Cardiac muscle cell (in vitro differentiated cells and primary cell): ENCODE measurements around the gene CHCHD3. TPM values are rescaled to one million over a fixed set of nuclear protein-coding genes. Genes with fewer than 3 reads are reported as not detected.

ENCODE experiments used
- DNase-seq, 2 donors: peaks; one replicate each; pipeline versions ENCODE4 v3.0.0 to v3.0.0-alpha.2; 2010 to 2017; ENCODE audit warnings: low read depth in 1 of 2, low spot score in 1 of 2
- H3K27ac ChIP-seq: fragments of 200-600 bp; sonication (generic); 2 replicates; pipeline ENCODE4 v1.5.1; 2016
- H3K27me3 ChIP-seq: fragments of 200-600 bp; sonication (generic); 2 replicates; pipeline ENCODE4 v1.6.0; 2016; ENCODE audit warnings: control low read depth
- H3K36me3 ChIP-seq: fragments of 200-600 bp; sonication (generic); 2 replicates; pipeline ENCODE4 v1.5.1; 2016; ENCODE audit warnings: control low read depth
- H3K4me1 ChIP-seq: fragments of 200-600 bp; sonication (generic); 2 replicates; pipeline ENCODE4 v1.8.1; 2017; ENCODE audit warnings: low read depth, mild to moderate bottlenecking, mixed run types
- H3K4me3 ChIP-seq: fragments of 200-600 bp; sonication (generic); 2 replicates; pipeline ENCODE4 v1.5.1; 2016; ENCODE audit warnings: mild to moderate bottlenecking
- H3K9me3 ChIP-seq: fragments of 200-600 bp; sonication (generic); 2 replicates; pipeline ENCODE4 v1.5.1; 2017; ENCODE audit warnings: low read depth, mild to moderate bottlenecking, control low read depth
- polyA plus RNA-seq: library from polyadenylated mRNA; unstranded; fragments of >200 nt; fragmentation: Nextera tagmentation; extraction: Ambion mirVana; gene quantifications from 2 replicates; pipeline ENCODE4 v1.2.1, GENCODE V29; 2016
- total RNA-seq: library from RNA; depleted of rRNA; stranded (reverse); fragments of >200 nt; gene quantifications from 2 replicates; pipeline ENCODE4 v1.2.3, GENCODE V29; 2016
- TF ChIP-seq, protein P1 (sequence below): IDR thresholded peaks from 2 replicates; pipeline ENCODE4 v1.5.1; 2012; ENCODE audit warnings: low read depth, mild to moderate bottlenecking, low read length

Gene CHCHD3
- total and polyA plus RNA-seq, 2 experiments from 2014 or later = 95.1 to 127 TPM

DNA sequence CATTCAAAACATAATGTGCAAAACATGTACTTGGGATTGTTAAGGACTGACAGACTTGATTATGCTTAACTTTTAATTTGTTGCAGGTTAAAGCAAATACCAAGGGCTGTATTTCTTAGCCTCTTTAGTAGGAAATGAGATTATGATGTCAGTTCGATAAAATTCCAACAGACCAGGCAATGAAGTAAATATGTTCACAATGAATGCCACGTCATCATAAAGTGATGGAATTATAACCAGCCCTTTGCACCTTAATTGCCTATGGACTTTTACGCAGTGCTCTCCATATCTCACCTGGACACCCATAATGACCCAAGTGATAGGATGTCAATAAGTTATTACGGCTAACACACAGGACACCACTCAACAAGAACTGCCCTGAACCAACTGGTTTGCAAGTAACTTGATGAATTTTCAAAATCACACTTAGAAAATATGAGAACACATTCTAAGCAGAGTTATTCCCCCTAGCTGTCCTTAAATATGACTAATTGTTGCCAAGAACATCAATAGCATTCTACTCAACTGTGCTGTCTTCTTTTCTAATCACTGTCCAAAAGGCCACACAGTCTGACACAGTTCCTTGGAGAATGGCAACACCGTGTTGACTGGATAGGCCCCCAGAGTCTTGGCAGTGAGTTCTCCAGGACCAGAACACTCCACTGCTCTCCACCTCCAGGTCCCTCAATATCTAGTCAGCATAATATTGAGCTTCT is 115.0 kb downstream of the CHCHD3 start:
- H3K4me3 ChIP-seq = no peak overlapping the region
- no peaks in the 10 kb centered on the region for H3K27me3 ChIP-seq
- H3K9me3 ChIP-seq = no peaks in the 10 kb centered on the region
- H3K27ac ChIP-seq = no peak overlapping the region
- peaks cover 7% of the 10 kb centered on the region for H3K4me1 ChIP-seq
- DNase-seq = no peak
- no peaks in the 10 kb centered on the region for H3K36me3 ChIP-seq
- TF ChIP-seq, protein P1, sequence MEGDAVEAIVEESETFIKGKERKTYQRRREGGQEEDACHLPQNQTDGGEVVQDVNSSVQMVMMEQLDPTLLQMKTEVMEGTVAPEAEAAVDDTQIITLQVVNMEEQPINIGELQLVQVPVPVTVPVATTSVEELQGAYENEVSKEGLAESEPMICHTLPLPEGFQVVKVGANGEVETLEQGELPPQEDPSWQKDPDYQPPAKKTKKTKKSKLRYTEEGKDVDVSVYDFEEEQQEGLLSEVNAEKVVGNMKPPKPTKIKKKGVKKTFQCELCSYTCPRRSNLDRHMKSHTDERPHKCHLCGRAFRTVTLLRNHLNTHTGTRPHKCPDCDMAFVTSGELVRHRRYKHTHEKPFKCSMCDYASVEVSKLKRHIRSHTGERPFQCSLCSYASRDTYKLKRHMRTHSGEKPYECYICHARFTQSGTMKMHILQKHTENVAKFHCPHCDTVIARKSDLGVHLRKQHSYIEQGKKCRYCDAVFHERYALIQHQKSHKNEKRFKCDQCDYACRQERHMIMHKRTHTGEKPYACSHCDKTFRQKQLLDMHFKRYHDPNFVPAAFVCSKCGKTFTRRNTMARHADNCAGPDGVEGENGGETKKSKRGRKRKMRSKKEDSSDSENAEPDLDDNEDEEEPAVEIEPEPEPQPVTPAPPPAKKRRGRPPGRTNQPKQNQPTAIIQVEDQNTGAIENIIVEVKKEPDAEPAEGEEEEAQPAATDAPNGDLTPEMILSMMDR = no peak

DNA sequence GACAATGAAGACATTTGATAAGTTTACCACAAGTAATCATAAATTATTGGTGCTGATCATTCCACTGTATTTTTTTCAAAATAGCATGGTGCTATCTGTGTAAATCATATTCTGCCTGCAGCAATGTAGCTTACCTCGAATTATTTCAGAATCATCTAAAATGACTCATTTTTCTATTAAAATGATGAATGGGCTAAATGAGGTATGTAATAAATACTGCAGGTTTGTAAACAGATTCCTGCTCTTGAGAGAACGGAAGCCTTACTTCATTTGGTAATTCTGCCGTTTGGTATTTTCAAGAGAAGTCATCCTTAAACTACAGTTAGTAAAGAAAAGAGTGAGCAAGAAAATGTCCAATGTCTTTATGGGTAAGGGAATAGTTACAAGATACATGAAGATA is 115.9 kb downstream of the CHCHD3 start:
- H3K4me1 ChIP-seq = no peaks in the 10 kb centered on the region
- no peak overlapping the region for H3K4me3 ChIP-seq
- H3K27me3 ChIP-seq = no peaks in the 10 kb centered on the region
- no peaks in the 10 kb centered on the region for H3K36me3 ChIP-seq
- no peak for DNase-seq
- no peak overlapping the region for H3K27ac ChIP-seq
- H3K9me3 ChIP-seq = no peaks in the 10 kb centered on the region
- TF ChIP-seq, protein P1 = no peak

DNA sequence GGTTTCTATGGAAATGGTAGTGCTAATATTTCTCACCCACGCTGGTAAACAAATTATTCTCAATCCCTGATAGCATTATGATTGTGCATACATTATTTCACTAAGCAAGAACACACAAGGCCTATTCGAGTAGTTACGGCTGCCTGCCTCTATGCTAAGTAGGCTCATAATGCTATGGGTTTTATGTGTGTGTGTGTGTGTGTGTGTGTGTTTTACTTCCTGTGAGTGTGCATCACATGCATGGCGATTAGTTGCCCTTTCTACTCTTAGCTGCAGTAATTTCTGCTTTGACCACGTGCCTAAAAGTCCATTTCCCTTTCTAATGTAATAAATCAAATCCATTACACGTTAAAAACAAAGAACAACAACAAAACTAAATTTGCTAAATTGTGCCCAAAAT is 117.0 kb downstream of the CHCHD3 start:
- Histone ChIP-seq H3K9me3 (no peaks in the 10 kb centered on the region), H3K27ac (no peak overlapping the region), H3K4me3 (no peak overlapping the region), H3K36me3 (no peaks in the 10 kb centered on the region), H3K27me3 (no peaks in the 10 kb centered on the region), H3K4me1 (no peaks in the 10 kb centered on the region)
- TF ChIP-seq, protein P1 = no peak
- no peak for DNase-seq

DNA sequence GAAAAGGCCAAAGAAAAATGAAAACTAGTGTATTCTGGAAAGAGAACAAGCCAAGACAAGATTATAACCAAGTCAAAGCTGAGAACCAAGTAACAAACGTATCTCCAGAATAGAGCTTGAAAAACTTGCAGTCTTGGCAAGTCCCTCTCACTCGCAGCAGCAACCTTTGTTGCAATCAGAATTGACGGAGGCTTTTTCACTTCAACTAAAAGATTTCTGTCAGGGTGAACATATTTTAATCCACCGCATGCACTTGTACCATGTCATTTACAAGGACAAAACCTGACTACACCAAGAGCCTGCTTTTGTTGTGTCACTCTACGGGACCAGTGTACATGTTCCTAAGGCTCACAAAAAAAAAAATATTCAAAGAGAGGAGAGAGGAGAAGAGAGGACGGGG is 122.0 kb downstream of the CHCHD3 start:
- TF ChIP-seq, protein P1 = no peak
- no peaks in the 10 kb centered on the region for H3K4me1 ChIP-seq
- H3K9me3 ChIP-seq = no peaks in the 10 kb centered on the region
- DNase-seq = no peak
- H3K27ac ChIP-seq = no peak overlapping the region
- no peaks in the 10 kb centered on the region for H3K27me3 ChIP-seq
- H3K4me3 ChIP-seq = no peak overlapping the region
- H3K36me3 ChIP-seq = no peaks in the 10 kb centered on the region

DNA sequence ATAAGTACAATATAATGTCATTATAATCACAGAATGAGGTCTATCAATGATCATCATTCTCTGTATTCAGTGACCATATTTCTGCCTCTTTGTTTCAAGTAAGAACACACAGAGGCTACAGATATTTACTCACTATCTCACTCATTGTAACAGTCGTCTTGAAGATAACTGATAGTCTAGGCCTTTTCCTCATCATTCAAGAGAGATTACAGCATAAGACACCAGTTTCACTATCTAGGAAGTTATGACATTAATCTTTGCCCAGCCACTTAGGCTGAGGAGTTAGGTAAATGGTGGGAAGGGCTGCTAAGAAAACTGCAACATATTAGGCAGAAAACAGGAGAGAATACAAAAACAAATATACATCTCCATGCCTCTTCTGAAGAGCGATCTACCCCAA is 125.3 kb downstream of the CHCHD3 start:
- Histone ChIP-seq H3K27me3 (no peaks in the 10 kb centered on the region), H3K4me3 (no peak overlapping the region)
- DNase-seq = no peak

More for the DNA sequence above, 125.3 kb downstream of the CHCHD3 start:
- Histone ChIP-seq H3K36me3 (no peaks in the 10 kb centered on the region), H3K9me3 (no peaks in the 10 kb centered on the region), H3K27ac (no peak overlapping the region), H3K4me1 (no peaks in the 10 kb centered on the region)
- TF ChIP-seq, protein P1 = no peak
